ENCODE results near the gene LCE3A.

Gene LCE3A

DNA sequence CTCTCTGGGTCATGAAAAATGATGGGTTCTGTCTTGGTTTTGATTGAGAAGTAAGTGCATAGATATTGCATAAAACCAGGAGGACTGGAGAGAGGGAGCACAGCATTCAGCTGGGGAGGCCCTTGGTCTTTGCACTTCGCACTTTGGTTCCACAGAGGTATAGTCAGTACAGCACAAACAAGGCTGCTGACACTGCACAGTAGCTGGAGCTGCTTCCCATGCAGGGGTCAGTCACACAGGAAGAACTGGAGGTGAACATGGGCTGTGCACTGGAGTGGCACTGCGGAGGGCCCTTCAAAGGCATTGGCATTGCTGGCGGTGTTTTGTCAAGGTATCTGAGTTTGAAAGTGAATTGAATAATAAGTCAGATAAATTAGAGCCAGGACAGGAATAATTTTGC is 35.7 kb upstream of the LCE3A start:
- Histone ChIP-seq H3K4me2 (ENCODE audit: low read length) (no peak overlapping the region), H3K4me3 (ENCODE audit: low read length) (no peak overlapping the region), H3K27ac (ENCODE audit: low read depth, low read length) (no peak overlapping the region), H3K4me1 (ENCODE audit: control insufficient read depth, low read length) (no peaks in the 10 kb centered on the region), H3K9me3 (ENCODE audit: control insufficient read depth, insufficient read depth, low read length) (no peaks in the 10 kb centered on the region), H3K79me2 (ENCODE audit: control insufficient read depth, low read length) (no peaks in the 10 kb centered on the region), H4K20me1 (ENCODE audit: control insufficient read depth, insufficient read depth, low read depth, low read length) (no peaks in the 10 kb centered on the region), H3F3A (ENCODE audit: control insufficient read depth, insufficient read depth) (no peaks in the 10 kb centered on the region), H3K9me2 (replicated peaks; ENCODE audit: control insufficient read depth, low read length) (no peaks in the 10 kb centered on the region), H3K36me3 (ENCODE audit: control insufficient read depth, low read length) (no peaks in the 10 kb centered on the region), H3K27me3 (ENCODE audit: control insufficient read depth, low read length) (peaks cover 6% of the 10 kb centered on the region)
- TF ChIP-seq EZH2phosphoT487 (IDR thresholded peaks at IDR 0.05; ENCODE audit: borderline replicate concordance, low read length) = no peak
- TF ChIP-seq, protein P1, sequence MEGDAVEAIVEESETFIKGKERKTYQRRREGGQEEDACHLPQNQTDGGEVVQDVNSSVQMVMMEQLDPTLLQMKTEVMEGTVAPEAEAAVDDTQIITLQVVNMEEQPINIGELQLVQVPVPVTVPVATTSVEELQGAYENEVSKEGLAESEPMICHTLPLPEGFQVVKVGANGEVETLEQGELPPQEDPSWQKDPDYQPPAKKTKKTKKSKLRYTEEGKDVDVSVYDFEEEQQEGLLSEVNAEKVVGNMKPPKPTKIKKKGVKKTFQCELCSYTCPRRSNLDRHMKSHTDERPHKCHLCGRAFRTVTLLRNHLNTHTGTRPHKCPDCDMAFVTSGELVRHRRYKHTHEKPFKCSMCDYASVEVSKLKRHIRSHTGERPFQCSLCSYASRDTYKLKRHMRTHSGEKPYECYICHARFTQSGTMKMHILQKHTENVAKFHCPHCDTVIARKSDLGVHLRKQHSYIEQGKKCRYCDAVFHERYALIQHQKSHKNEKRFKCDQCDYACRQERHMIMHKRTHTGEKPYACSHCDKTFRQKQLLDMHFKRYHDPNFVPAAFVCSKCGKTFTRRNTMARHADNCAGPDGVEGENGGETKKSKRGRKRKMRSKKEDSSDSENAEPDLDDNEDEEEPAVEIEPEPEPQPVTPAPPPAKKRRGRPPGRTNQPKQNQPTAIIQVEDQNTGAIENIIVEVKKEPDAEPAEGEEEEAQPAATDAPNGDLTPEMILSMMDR (IDR thresholded peaks at IDR 0.05; ENCODE audit: low read depth, low read length, poor library complexity, severe bottlenecking) = no peak

DNA sequence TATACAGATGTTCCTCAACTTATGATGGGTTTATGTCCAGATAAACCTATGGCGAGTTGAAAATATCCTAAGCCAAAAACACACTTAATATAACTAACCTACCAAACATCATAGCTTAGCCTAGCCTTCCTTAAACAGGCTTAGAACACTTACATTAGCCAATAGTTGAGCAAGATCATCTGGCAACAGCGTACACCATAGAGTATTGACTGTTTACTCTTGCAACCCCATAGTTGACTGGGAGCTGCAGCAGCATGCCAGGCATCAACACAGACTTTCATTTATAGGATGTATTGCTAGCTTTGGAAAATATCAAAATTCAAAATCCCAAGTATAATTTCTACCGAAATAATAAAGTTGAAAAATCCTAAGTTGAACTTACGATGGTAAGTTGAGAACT is 34.8 kb upstream of the LCE3A start:
- no peak for TF ChIP-seq EZH2phosphoT487 (IDR thresholded peaks at IDR 0.05; ENCODE audit: borderline replicate concordance, low read length)
- TF ChIP-seq, protein P1 (IDR thresholded peaks at IDR 0.05; ENCODE audit: low read depth, low read length, poor library complexity, severe bottlenecking) = no peak
- H4K20me1 ChIP-seq (ENCODE audit: control insufficient read depth, insufficient read depth, low read depth, low read length) = no peaks in the 10 kb centered on the region
- H3K4me2 ChIP-seq (ENCODE audit: low read length) = no peak overlapping the region
- H3K27me3 ChIP-seq (ENCODE audit: control insufficient read depth, low read length) = peaks cover 9% of the 10 kb centered on the region
- H3K36me3 ChIP-seq (ENCODE audit: control insufficient read depth, low read length) = no peaks in the 10 kb centered on the region
- H3F3A ChIP-seq (ENCODE audit: control insufficient read depth, insufficient read depth) = no peaks in the 10 kb centered on the region
- no peaks in the 10 kb centered on the region for H3K9me2 ChIP-seq (replicated peaks; ENCODE audit: control insufficient read depth, low read length)
- H3K79me2 ChIP-seq (ENCODE audit: control insufficient read depth, low read length) = no peaks in the 10 kb centered on the region
- H3K27ac ChIP-seq (ENCODE audit: low read depth, low read length) = no peak overlapping the region
- H3K9me3 ChIP-seq (ENCODE audit: control insufficient read depth, insufficient read depth, low read length) = no peaks in the 10 kb centered on the region
- no peaks in the 10 kb centered on the region for H3K4me1 ChIP-seq (ENCODE audit: control insufficient read depth, low read length)
- no peak overlapping the region for H3K4me3 ChIP-seq (ENCODE audit: low read length)

DNA sequence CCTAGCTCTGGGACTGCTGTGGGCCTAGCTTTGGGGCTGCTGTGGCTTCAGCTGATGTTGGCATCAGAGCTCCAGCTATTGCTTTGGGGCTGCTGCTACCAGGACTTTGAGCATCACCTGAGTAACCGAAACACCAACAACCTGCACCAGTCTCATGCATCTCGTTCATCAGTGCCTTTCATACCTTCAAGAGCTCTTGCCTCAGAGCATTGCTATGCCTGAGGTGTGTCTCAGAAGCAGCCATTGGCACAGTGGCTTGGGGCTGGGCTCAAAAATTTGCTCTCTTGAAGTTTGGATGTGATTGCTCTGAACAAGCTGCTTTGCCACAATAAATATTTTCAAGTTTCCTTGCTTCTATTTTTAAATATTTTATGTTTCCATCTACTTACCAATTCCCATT is 33.6 kb upstream of the LCE3A start:
- Histone ChIP-seq H3K9me2 (replicated peaks; ENCODE audit: control insufficient read depth, low read length) (no peaks in the 10 kb centered on the region), H3K9me3 (ENCODE audit: control insufficient read depth, insufficient read depth, low read length) (no peaks in the 10 kb centered on the region), H3K4me2 (ENCODE audit: low read length) (no peak overlapping the region), H3K27me3 (ENCODE audit: control insufficient read depth, low read length) (peaks cover 9% of the 10 kb centered on the region), H3K27ac (ENCODE audit: low read depth, low read length) (no peak overlapping the region), H3K79me2 (ENCODE audit: control insufficient read depth, low read length) (no peaks in the 10 kb centered on the region), H3K4me3 (ENCODE audit: low read length) (no peak overlapping the region), H4K20me1 (ENCODE audit: control insufficient read depth, insufficient read depth, low read depth, low read length) (no peaks in the 10 kb centered on the region), H3K36me3 (ENCODE audit: control insufficient read depth, low read length) (no peaks in the 10 kb centered on the region), H3K4me1 (ENCODE audit: control insufficient read depth, low read length) (no peaks in the 10 kb centered on the region), H3F3A (ENCODE audit: control insufficient read depth, insufficient read depth) (no peaks in the 10 kb centered on the region)
- no peak for TF ChIP-seq EZH2phosphoT487 (IDR thresholded peaks at IDR 0.05; ENCODE audit: borderline replicate concordance, low read length)
- TF ChIP-seq, protein P1 (IDR thresholded peaks at IDR 0.05; ENCODE audit: low read depth, low read length, poor library complexity, severe bottlenecking) = no peak

DNA sequence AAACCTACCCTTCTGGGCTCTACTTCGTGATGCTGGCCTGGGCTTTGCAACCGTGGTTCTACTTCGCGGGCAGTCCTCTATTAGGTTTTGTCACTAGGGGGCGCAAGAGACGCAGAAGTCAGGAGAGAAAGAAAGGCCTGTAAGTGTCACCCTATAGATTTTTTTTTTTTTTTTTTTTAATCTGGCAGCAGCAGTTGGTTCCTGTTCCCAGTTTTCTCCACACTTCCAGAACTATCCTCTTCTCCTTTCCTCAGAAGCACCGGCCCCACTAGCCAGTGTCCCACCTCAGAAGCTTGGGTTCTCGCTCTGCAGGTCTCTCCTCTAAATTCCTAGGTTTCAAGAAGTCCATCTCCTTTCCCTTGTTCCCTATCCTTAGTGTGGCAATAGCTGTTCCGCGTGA is 31.2 kb upstream of the LCE3A start:
- Histone ChIP-seq H3K79me2 (ENCODE audit: control insufficient read depth, low read length) (no peaks in the 10 kb centered on the region), H3K4me1 (ENCODE audit: control insufficient read depth, low read length) (no peaks in the 10 kb centered on the region), H3K4me3 (ENCODE audit: low read length) (no peak overlapping the region), H3K27ac (ENCODE audit: low read depth, low read length) (no peak overlapping the region), H3K9me2 (replicated peaks; ENCODE audit: control insufficient read depth, low read length) (no peaks in the 10 kb centered on the region), H3F3A (ENCODE audit: control insufficient read depth, insufficient read depth) (no peaks in the 10 kb centered on the region), H3K27me3 (ENCODE audit: control insufficient read depth, low read length) (peaks cover 7% of the 10 kb centered on the region; the same call in 1 of the 2 replicates), H3K36me3 (ENCODE audit: control insufficient read depth, low read length) (no peaks in the 10 kb centered on the region), H3K4me2 (ENCODE audit: low read length) (no peak overlapping the region), H4K20me1 (ENCODE audit: control insufficient read depth, insufficient read depth, low read depth, low read length) (no peaks in the 10 kb centered on the region), H3K9me3 (ENCODE audit: control insufficient read depth, insufficient read depth, low read length) (no peaks in the 10 kb centered on the region)
- TF ChIP-seq, protein P1 (IDR thresholded peaks at IDR 0.05; ENCODE audit: low read depth, low read length, poor library complexity, severe bottlenecking) = peak; percentile 86
- TF ChIP-seq EZH2phosphoT487 (IDR thresholded peaks at IDR 0.05; ENCODE audit: borderline replicate concordance, low read length) = no peak
